HL-60 (cell line): Measurements from ENCODE around the gene MED13L.

Experiments used
- DNase-seq, 2 experiments: peaks; one replicate each; pipeline ENCODE4 v3.0.0-alpha.2; 2010 to 2020; ENCODE audit warnings: low read depth in 1 of 2, low spot score in 1 of 2
- H3K27ac ChIP-seq: fragments of 250-450 bp; sonication (Bioruptor Pico); replicated peaks from 2 replicates; pipeline ENCODE4 v1.5.1; 2020; ENCODE audit warnings: mild to moderate bottlenecking, moderate library complexity
- H3K27me3 ChIP-seq: fragments of 250-450 bp; sonication (Bioruptor Pico); 2 replicates; pipeline ENCODE4 v1.5.1; 2021; ENCODE audit warnings: mild to moderate bottlenecking, moderate library complexity; ENCODE audit not compliant: insufficient read depth, poor library complexity, severe bottlenecking
- H3K4me3 ChIP-seq: replicated peaks from 2 replicates; pipeline ENCODE4 v1.5.1; 2011; ENCODE audit warnings: mild to moderate bottlenecking, control low read depth, low read length; ENCODE audit not compliant: insufficient read depth
- GABPA ChIP-seq: IDR thresholded peaks from 2 replicates; pipeline ENCODE4 v1.6.1; 2012; ENCODE audit warnings: low read depth
- POLR2AphosphoS5 ChIP-seq: IDR thresholded peaks from 2 replicates; pipeline ENCODE4 v1.6.1; 2012; ENCODE audit warnings: low read depth
- SPI1 ChIP-seq: IDR thresholded peaks from 2 replicates; pipeline ENCODE4 v1.6.1; 2012; ENCODE audit warnings: low read depth, mild to moderate bottlenecking, borderline replicate concordance
- TF ChIP-seq, protein P1 (sequence below): IDR thresholded peaks from 2 replicates; pipeline ENCODE4 v1.6.1; 2012; ENCODE audit warnings: low read depth; ENCODE audit not compliant: insufficient replicate concordance
- TF ChIP-seq, protein P2 (sequence below): IDR thresholded peaks from one replicate; pipeline ENCODE4 v1.5.1; 2011; ENCODE audit warnings: low read length, control low read depth, inconsistent platforms; ENCODE audit not compliant: insufficient read depth

Gene MED13L

DNA sequence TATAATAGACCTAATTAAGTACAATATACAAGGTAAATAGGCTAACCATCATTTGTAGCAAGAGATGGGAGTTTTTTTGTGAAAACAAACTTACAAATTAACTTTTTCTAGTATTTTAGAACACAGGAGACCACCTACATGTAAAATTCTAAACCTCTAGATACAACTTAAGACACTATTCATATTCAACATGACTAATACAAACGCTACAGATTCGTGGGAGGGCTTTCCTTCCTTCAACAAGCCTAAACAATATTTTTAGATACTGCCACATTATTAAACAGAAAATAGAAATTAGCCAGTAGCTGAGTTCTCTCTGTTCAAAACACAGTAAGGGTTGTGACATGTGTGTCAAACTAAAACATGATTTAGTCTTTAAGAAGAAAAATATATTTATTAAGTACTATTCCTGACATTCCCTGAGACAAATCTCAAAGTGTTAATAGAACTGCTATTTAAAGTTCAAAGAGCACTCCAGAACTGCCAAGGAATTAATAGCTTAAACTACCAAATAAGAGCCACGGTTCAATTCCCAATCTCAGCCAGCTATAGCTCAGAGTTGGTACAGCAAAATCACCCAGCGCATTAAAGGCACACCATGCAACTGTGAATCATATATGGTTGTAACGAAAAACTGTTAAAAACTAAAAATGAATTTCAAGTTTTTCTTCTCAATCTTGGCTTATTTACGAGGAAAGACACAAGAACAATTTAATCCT is 10.7 kb downstream of the MED13L start:
- TF ChIP-seq SPI1 (no peak), GABPA (no peak)
- TF ChIP-seq, protein P1, sequence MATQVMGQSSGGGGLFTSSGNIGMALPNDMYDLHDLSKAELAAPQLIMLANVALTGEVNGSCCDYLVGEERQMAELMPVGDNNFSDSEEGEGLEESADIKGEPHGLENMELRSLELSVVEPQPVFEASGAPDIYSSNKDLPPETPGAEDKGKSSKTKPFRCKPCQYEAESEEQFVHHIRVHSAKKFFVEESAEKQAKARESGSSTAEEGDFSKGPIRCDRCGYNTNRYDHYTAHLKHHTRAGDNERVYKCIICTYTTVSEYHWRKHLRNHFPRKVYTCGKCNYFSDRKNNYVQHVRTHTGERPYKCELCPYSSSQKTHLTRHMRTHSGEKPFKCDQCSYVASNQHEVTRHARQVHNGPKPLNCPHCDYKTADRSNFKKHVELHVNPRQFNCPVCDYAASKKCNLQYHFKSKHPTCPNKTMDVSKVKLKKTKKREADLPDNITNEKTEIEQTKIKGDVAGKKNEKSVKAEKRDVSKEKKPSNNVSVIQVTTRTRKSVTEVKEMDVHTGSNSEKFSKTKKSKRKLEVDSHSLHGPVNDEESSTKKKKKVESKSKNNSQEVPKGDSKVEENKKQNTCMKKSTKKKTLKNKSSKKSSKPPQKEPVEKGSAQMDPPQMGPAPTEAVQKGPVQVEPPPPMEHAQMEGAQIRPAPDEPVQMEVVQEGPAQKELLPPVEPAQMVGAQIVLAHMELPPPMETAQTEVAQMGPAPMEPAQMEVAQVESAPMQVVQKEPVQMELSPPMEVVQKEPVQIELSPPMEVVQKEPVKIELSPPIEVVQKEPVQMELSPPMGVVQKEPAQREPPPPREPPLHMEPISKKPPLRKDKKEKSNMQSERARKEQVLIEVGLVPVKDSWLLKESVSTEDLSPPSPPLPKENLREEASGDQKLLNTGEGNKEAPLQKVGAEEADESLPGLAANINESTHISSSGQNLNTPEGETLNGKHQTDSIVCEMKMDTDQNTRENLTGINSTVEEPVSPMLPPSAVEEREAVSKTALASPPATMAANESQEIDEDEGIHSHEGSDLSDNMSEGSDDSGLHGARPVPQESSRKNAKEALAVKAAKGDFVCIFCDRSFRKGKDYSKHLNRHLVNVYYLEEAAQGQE, result no peak
- TF ChIP-seq, protein P2, sequence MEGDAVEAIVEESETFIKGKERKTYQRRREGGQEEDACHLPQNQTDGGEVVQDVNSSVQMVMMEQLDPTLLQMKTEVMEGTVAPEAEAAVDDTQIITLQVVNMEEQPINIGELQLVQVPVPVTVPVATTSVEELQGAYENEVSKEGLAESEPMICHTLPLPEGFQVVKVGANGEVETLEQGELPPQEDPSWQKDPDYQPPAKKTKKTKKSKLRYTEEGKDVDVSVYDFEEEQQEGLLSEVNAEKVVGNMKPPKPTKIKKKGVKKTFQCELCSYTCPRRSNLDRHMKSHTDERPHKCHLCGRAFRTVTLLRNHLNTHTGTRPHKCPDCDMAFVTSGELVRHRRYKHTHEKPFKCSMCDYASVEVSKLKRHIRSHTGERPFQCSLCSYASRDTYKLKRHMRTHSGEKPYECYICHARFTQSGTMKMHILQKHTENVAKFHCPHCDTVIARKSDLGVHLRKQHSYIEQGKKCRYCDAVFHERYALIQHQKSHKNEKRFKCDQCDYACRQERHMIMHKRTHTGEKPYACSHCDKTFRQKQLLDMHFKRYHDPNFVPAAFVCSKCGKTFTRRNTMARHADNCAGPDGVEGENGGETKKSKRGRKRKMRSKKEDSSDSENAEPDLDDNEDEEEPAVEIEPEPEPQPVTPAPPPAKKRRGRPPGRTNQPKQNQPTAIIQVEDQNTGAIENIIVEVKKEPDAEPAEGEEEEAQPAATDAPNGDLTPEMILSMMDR, result no peak
- H3K4me3 ChIP-seq, result no peak overlapping the region
- no peak for DNase-seq
- no peak overlapping the region for H3K27ac ChIP-seq
- no peaks in the 10 kb centered on the region for H3K27me3 ChIP-seq

- Histone ChIP-seq H3K27me3 (no peaks in the 10 kb centered on the region), H3K27ac (no peak overlapping the region), H3K4me3 (no peak overlapping the region)
- TF ChIP-seq, protein P2, result no peak
- TF ChIP-seq GABPA (no peak), SPI1 (peak; percentile 28; the same call in 1 of the 2 replicates), POLR2AphosphoS5 (no peak)
- TF ChIP-seq, protein P1, result no peak
- no peak for DNase-seq
Observed at GRCh38 chr12:116266168-116266601, 11.3 kb downstream of the MED13L start.

GRCh38 chr12:116265351-116266147 is 11.9 kb downstream of the MED13L start:
- Histone ChIP-seq H3K27me3 (no peaks in the 10 kb centered on the region), H3K27ac (no peak overlapping the region), H3K4me3 (no peak overlapping the region)
- TF ChIP-seq, protein P2, result no peak
- TF ChIP-seq, protein P1, result no peak
- TF ChIP-seq POLR2AphosphoS5, result no peak
- no peak for TF ChIP-seq GABPA
- no peak for TF ChIP-seq SPI1
- no peak for DNase-seq
